ENCODE measurements around the gene TACO1. TPM values are rescaled to one million over a fixed set of nuclear protein-coding genes. Genes with fewer than 3 reads are reported as not detected.
A peak's percentile ranks its signal among the peaks of the same experiment; 100 is the strongest.

Gene TACO1
- total and polyA plus RNA-seq, 7 donors = 11.2 to 50.9 (median 19.9) TPM

GRCh38 chr17:63623786-63624530 is 23.3 kb downstream of the TACO1 start:
- no peaks in the 10 kb centered on the region for H3K9me3 ChIP-seq
- H3K36me3 ChIP-seq = peaks cover 0 to under 1% (median 0%) of the 10 kb centered on the region in 4 donors
- intact Hi-C loops (cut with DNase I) = loop anchor here (2.0 to 5.0 kb wide), 3 partner anchors 73 to 203 kb away; partner anchors contain the start of genes FTSJ3, PSMC5 and STRADA
- DNase-seq = no peak
- H3K4me1 ChIP-seq = peaks cover 0 to 52% (median 49%) of the 10 kb centered on the region in 4 donors
- no peaks in the 10 kb centered on the region for H3K27me3 ChIP-seq
- no peak for TF ChIP-seq POLR2AphosphoS5 (IDR thresholded peaks at IDR 0.05)
- no peak for TF ChIP-seq EP300 (IDR thresholded peaks at IDR 0.05)
- H3K4me3 ChIP-seq = peak overlapping the region; percentile 76 to 90 (median 82)
- WGBS, 2 donors = 42 to 48% methylated on average over 7 of the region's 7 CpGs
- peak overlapping the region; percentile 87 to 93 (median 91) for H3K27ac ChIP-seq

GRCh38 chr17:63624531-63624880 is 23.8 kb downstream of the TACO1 start:
- TF ChIP-seq EP300 (IDR thresholded peaks at IDR 0.05) = no peak
- no peak for TF ChIP-seq CTCF (IDR thresholded peaks at IDR 0.05)
- no peak for TF ChIP-seq POLR2AphosphoS5 (IDR thresholded peaks at IDR 0.05)
- TF ChIP-seq POLR2A (IDR thresholded peaks at IDR 0.05) = no peak
- H3K9me3 ChIP-seq = no peaks in the 10 kb centered on the region
- peak overlapping the region in 3 of 4 donors; percentile 28 to 91 (median 87) for H3K27ac ChIP-seq
- no peaks in the 10 kb centered on the region for H3K27me3 ChIP-seq
- 86 to 90% methylated on average over 1 of the region's 1 CpG for WGBS, 2 donors
- H3K4me3 ChIP-seq = peak overlapping the region in 2 of 4 donors; percentile 79 to 90
- H3K4me1 ChIP-seq = peaks cover 0 to 56% (median 53%) of the 10 kb centered on the region in 4 donors
- intact Hi-C loops (cut with DNase I) = loop anchor here (5.0 kb wide), 2 partner anchors 73 to 203 kb away; partner anchors contain the start of genes FTSJ3 and PSMC5
- peaks cover 0 to 6% (median 0%) of the 10 kb centered on the region in 4 donors for H3K36me3 ChIP-seq
- no peak for DNase-seq

- Histone ChIP-seq H3K4me1 (peaks cover 0 to 66% (median 57%) of the 10 kb centered on the region in 4 donors), H3K36me3 (peaks cover 0 to 7% (median 0%) of the 10 kb centered on the region in 4 donors), H3K27me3 (no peaks in the 10 kb centered on the region), H3K27ac (peak overlapping the region; percentile 10 to 49 (median 25)), H3K4me3 (no peak overlapping the region), H3K9me3 (no peaks in the 10 kb centered on the region)
- DNase-seq = no peak
- intact Hi-C loops (cut with DNase I) = no loop called here
- no peak for TF ChIP-seq POLR2A (IDR thresholded peaks at IDR 0.05)
- TF ChIP-seq EP300 (IDR thresholded peaks at IDR 0.05) = no peak
- TF ChIP-seq POLR2AphosphoS5 (IDR thresholded peaks at IDR 0.05) = no peak
- TF ChIP-seq CTCF (IDR thresholded peaks at IDR 0.05) = no peak
- WGBS, 2 donors = 68 to 72% methylated on average over 4 of the region's 4 CpGs
Measured at GRCh38 chr17:63626551-63627180, 26.0 kb downstream of the TACO1 start.

- peaks cover 0 to 29% (median under 1%) of the 10 kb centered on the region in 4 donors for H3K36me3 ChIP-seq
- no peaks in the 10 kb centered on the region for H3K9me3 ChIP-seq
- H3K4me3 ChIP-seq = no peak overlapping the region
- H3K27me3 ChIP-seq = no peaks in the 10 kb centered on the region
- peaks cover 0 to 66% (median 59%) of the 10 kb centered on the region in 4 donors for H3K4me1 ChIP-seq
- WGBS, 2 donors = 88 to 92% methylated on average over 1 of the region's 1 CpG
- TF ChIP-seq POLR2AphosphoS5 (IDR thresholded peaks at IDR 0.05) = no peak
- no peak for TF ChIP-seq POLR2A (IDR thresholded peaks at IDR 0.05)
- TF ChIP-seq CTCF (IDR thresholded peaks at IDR 0.05) = no peak
- DNase-seq = no peak
- no peak overlapping the region for H3K27ac ChIP-seq
- intact Hi-C loops (cut with DNase I) = no loop called here
Measured at GRCh38 chr17:63629627-63630026, 28.9 kb downstream of the TACO1 start.

- 88 to 93% methylated on average over 3 of the region's 3 CpGs for WGBS, 2 donors
- TF ChIP-seq CTCF (IDR thresholded peaks at IDR 0.05) = no peak
- TF ChIP-seq EP300 (IDR thresholded peaks at IDR 0.05) = no peak
- no peak for TF ChIP-seq POLR2AphosphoS5 (IDR thresholded peaks at IDR 0.05)
- no peak for TF ChIP-seq POLR2A (IDR thresholded peaks at IDR 0.05)
- no peaks in the 10 kb centered on the region for H3K27me3 ChIP-seq
- DNase-seq = no peak
- H3K4me1 ChIP-seq = peaks cover 0 to 66% (median 59%) of the 10 kb centered on the region in 4 donors
- H3K36me3 ChIP-seq = peaks cover 0 to 37% (median 6%) of the 10 kb centered on the region in 4 donors
- intact Hi-C loops (cut with DNase I) = no loop called here
- no peak overlapping the region for H3K27ac ChIP-seq
- no peaks in the 10 kb centered on the region for H3K9me3 ChIP-seq
- H3K4me3 ChIP-seq = no peak overlapping the region
Measured at GRCh38 chr17:63631062-63631461, 30.4 kb downstream of the TACO1 start.

Data from sigmoid colon (tissue), 7 donors.